ENCODE measurements around the gene TAS2R30.
A peak's percentile ranks its signal among the peaks of the same experiment; 100 is the strongest.

Gene TAS2R30

GRCh38 chr12:11134305-11134704 is at the start of gene TAS2R30:
TSS of gene TAS2R30 (minus strand) at chr12:11134644. CDS start at chr12:11134244, 400 bp downstream.
- Histone ChIP-seq H3K27me3 (ENCODE audit: control insufficient read depth in 1 of 2, insufficient read depth in 2 of 2, low read length in 2 of 2) (no peaks in the 10 kb centered on the region), H3K36me3 (ENCODE audit: control insufficient read depth in 1 of 2, insufficient read depth in 2 of 2, low read length in 2 of 2) (no peaks in the 10 kb centered on the region), H3K27ac (ENCODE audit: low read depth, low read length) (no peak within 1 kb of the TSS), H3K4me1 (ENCODE audit: control insufficient read depth in 1 of 2, insufficient read depth in 2 of 2, low read length in 2 of 2) (no peaks in the 10 kb centered on the region), H3K9ac (ENCODE audit: low read depth in 1 of 2, low read length in 2 of 2) (no peak within 1 kb of the TSS), H3K4me3 (ENCODE audit: low read depth in 1 of 2, low read length in 2 of 2) (no peak within 1 kb of the TSS), H3K9me3 (ENCODE audit: control insufficient read depth in 1 of 2, low read length in 2 of 2) (no peaks in the 10 kb centered on the region)

GRCh38 chr12:11183011-11183410 is 48.6 kb upstream of the TAS2R30 start:
- Histone ChIP-seq H3K4me3 (ENCODE audit: low read depth in 1 of 2, low read length in 2 of 2) (no peak overlapping the region), H3K27ac (ENCODE audit: low read depth, low read length) (no peak overlapping the region), H3K9me3 (ENCODE audit: control insufficient read depth in 1 of 2, low read length in 2 of 2) (no peaks in the 10 kb centered on the region), H3K4me1 (ENCODE audit: control insufficient read depth in 1 of 2, insufficient read depth in 2 of 2, low read length in 2 of 2) (no peaks in the 10 kb centered on the region), H3K36me3 (ENCODE audit: control insufficient read depth in 1 of 2, insufficient read depth in 2 of 2, low read length in 2 of 2) (no peaks in the 10 kb centered on the region), H3K27me3 (ENCODE audit: control insufficient read depth in 1 of 2, insufficient read depth in 2 of 2, low read length in 2 of 2) (no peaks in the 10 kb centered on the region), H3K9ac (ENCODE audit: low read depth in 1 of 2, low read length in 2 of 2) (no peak overlapping the region)

GRCh38 chr12:11182529-11182928 is 48.1 kb upstream of the TAS2R30 start:
- H3K9me3 ChIP-seq (ENCODE audit: control insufficient read depth in 1 of 2, low read length in 2 of 2) = no peaks in the 10 kb centered on the region
- H3K36me3 ChIP-seq (ENCODE audit: control insufficient read depth in 1 of 2, insufficient read depth in 2 of 2, low read length in 2 of 2) = no peaks in the 10 kb centered on the region
- H3K27ac ChIP-seq (ENCODE audit: low read depth, low read length) = no peak overlapping the region
- no peak overlapping the region for H3K9ac ChIP-seq (ENCODE audit: low read depth in 1 of 2, low read length in 2 of 2)
- no peaks in the 10 kb centered on the region for H3K27me3 ChIP-seq (ENCODE audit: control insufficient read depth in 1 of 2, insufficient read depth in 2 of 2, low read length in 2 of 2)
- H3K4me1 ChIP-seq (ENCODE audit: control insufficient read depth in 1 of 2, insufficient read depth in 2 of 2, low read length in 2 of 2) = no peaks in the 10 kb centered on the region
- H3K4me3 ChIP-seq (ENCODE audit: low read depth in 1 of 2, low read length in 2 of 2) = no peak overlapping the region

GRCh38 chr12:11178250-11178649 is 43.8 kb upstream of the TAS2R30 start:
- H3K36me3 ChIP-seq (ENCODE audit: control insufficient read depth in 1 of 2, insufficient read depth in 2 of 2, low read length in 2 of 2) = no peaks in the 10 kb centered on the region
- H3K9ac ChIP-seq (ENCODE audit: low read depth in 1 of 2, low read length in 2 of 2) = no peak overlapping the region
- H3K4me1 ChIP-seq (ENCODE audit: control insufficient read depth in 1 of 2, insufficient read depth in 2 of 2, low read length in 2 of 2) = peaks cover 0 to 3% of the 10 kb centered on the region in 2 donors
- H3K27me3 ChIP-seq (ENCODE audit: control insufficient read depth in 1 of 2, insufficient read depth in 2 of 2, low read length in 2 of 2) = no peaks in the 10 kb centered on the region
- H3K27ac ChIP-seq (ENCODE audit: low read depth, low read length) = no peak overlapping the region
- no peak overlapping the region for H3K4me3 ChIP-seq (ENCODE audit: low read depth in 1 of 2, low read length in 2 of 2)
- H3K9me3 ChIP-seq (ENCODE audit: control insufficient read depth in 1 of 2, low read length in 2 of 2) = no peaks in the 10 kb centered on the region

GRCh38 chr12:11174022-11174421 is 39.6 kb upstream of the TAS2R30 start:
- H3K4me3 ChIP-seq (ENCODE audit: low read depth in 1 of 2, low read length in 2 of 2) = no peak overlapping the region

GRCh38 chr12:11171969-11172675 is 37.7 kb upstream of the TAS2R30 start:
- Histone ChIP-seq H3K27ac (ENCODE audit: low read depth, low read length) (no peak overlapping the region), H3K4me3 (ENCODE audit: low read depth in 1 of 2, low read length in 2 of 2) (peak overlapping the region; percentile 79 to 88), H3K9me3 (ENCODE audit: control insufficient read depth in 1 of 2, low read length in 2 of 2) (no peaks in the 10 kb centered on the region), H3K27me3 (ENCODE audit: control insufficient read depth in 1 of 2, insufficient read depth in 2 of 2, low read length in 2 of 2) (no peaks in the 10 kb centered on the region), H3K9ac (ENCODE audit: low read depth in 1 of 2, low read length in 2 of 2) (peak overlapping the region; percentile 22 to 81), H3K4me1 (ENCODE audit: control insufficient read depth in 1 of 2, insufficient read depth in 2 of 2, low read length in 2 of 2) (peaks cover 20 to 22% of the 10 kb centered on the region in 2 donors), H3K36me3 (ENCODE audit: control insufficient read depth in 1 of 2, insufficient read depth in 2 of 2, low read length in 2 of 2) (peaks cover 0 to 6% of the 10 kb centered on the region in 2 donors)

More at GRCh38 chr12:11174022-11174421, 39.6 kb upstream of the TAS2R30 start:
- peaks cover 17 to 22% of the 10 kb centered on the region in 2 donors for H3K4me1 ChIP-seq (ENCODE audit: control insufficient read depth in 1 of 2, insufficient read depth in 2 of 2, low read length in 2 of 2)
- no peaks in the 10 kb centered on the region for H3K9me3 ChIP-seq (ENCODE audit: control insufficient read depth in 1 of 2, low read length in 2 of 2)
- no peaks in the 10 kb centered on the region for H3K27me3 ChIP-seq (ENCODE audit: control insufficient read depth in 1 of 2, insufficient read depth in 2 of 2, low read length in 2 of 2)
- H3K9ac ChIP-seq (ENCODE audit: low read depth in 1 of 2, low read length in 2 of 2) = no peak overlapping the region
- peaks cover 0 to 5% of the 10 kb centered on the region in 2 donors for H3K36me3 ChIP-seq (ENCODE audit: control insufficient read depth in 1 of 2, insufficient read depth in 2 of 2, low read length in 2 of 2)
- H3K27ac ChIP-seq (ENCODE audit: low read depth, low read length) = no peak overlapping the region

GRCh38 chr12:11171145-11171968 is 36.9 kb upstream of the TAS2R30 start, which contains the start of gene SMIM10L1:
TSS of gene SMIM10L1 (plus strand) at chr12:11171194. CDS start at chr12:11171357, 163 bp downstream.
- H3K9ac ChIP-seq (ENCODE audit: low read depth in 1 of 2, low read length in 2 of 2) = peak within 1 kb of the TSS; percentile 81 to 84
- H3K4me3 ChIP-seq (ENCODE audit: low read depth in 1 of 2, low read length in 2 of 2) = peak within 1 kb of the TSS; percentile 79 to 88
- no peaks in the 10 kb centered on the region for H3K27me3 ChIP-seq (ENCODE audit: control insufficient read depth in 1 of 2, insufficient read depth in 2 of 2, low read length in 2 of 2)
- H3K36me3 ChIP-seq (ENCODE audit: control insufficient read depth in 1 of 2, insufficient read depth in 2 of 2, low read length in 2 of 2) = peaks cover 0 to 8% of the 10 kb centered on the region in 2 donors
- no peaks in the 10 kb centered on the region for H3K9me3 ChIP-seq (ENCODE audit: control insufficient read depth in 1 of 2, low read length in 2 of 2)
- peak within 1 kb of the TSS; percentile 96 for H3K27ac ChIP-seq (ENCODE audit: low read depth, low read length)
- peaks cover 20 to 22% of the 10 kb centered on the region in 2 donors for H3K4me1 ChIP-seq (ENCODE audit: control insufficient read depth in 1 of 2, insufficient read depth in 2 of 2, low read length in 2 of 2)

- Histone ChIP-seq H3K9ac (ENCODE audit: low read depth in 1 of 2, low read length in 2 of 2) (peak overlapping the region; percentile 81 to 84), H3K4me1 (ENCODE audit: control insufficient read depth in 1 of 2, insufficient read depth in 2 of 2, low read length in 2 of 2) (peaks cover 20 to 22% of the 10 kb centered on the region in 2 donors), H3K27me3 (ENCODE audit: control insufficient read depth in 1 of 2, insufficient read depth in 2 of 2, low read length in 2 of 2) (no peaks in the 10 kb centered on the region), H3K4me3 (ENCODE audit: low read depth in 1 of 2, low read length in 2 of 2) (peak overlapping the region; percentile 79 to 88), H3K27ac (ENCODE audit: low read depth, low read length) (peak overlapping the region; percentile 96), H3K9me3 (ENCODE audit: control insufficient read depth in 1 of 2, low read length in 2 of 2) (no peaks in the 10 kb centered on the region), H3K36me3 (ENCODE audit: control insufficient read depth in 1 of 2, insufficient read depth in 2 of 2, low read length in 2 of 2) (peaks cover 0 to 14% of the 10 kb centered on the region in 2 donors)
Observed at GRCh38 chr12:11170810-11171144, 36.3 kb upstream of the TAS2R30 start.

GRCh38 chr12:11166300-11166699 is 31.9 kb upstream of the TAS2R30 start:
- Histone ChIP-seq H3K27me3 (ENCODE audit: control insufficient read depth in 1 of 2, insufficient read depth in 2 of 2, low read length in 2 of 2) (no peaks in the 10 kb centered on the region), H3K4me3 (ENCODE audit: low read depth in 1 of 2, low read length in 2 of 2) (no peak overlapping the region), H3K36me3 (ENCODE audit: control insufficient read depth in 1 of 2, insufficient read depth in 2 of 2, low read length in 2 of 2) (peaks cover 0 to 17% of the 10 kb centered on the region in 2 donors), H3K9me3 (ENCODE audit: control insufficient read depth in 1 of 2, low read length in 2 of 2) (no peaks in the 10 kb centered on the region), H3K4me1 (ENCODE audit: control insufficient read depth in 1 of 2, insufficient read depth in 2 of 2, low read length in 2 of 2) (peaks cover 11 to 20% of the 10 kb centered on the region in 2 donors), H3K9ac (ENCODE audit: low read depth in 1 of 2, low read length in 2 of 2) (no peak overlapping the region), H3K27ac (ENCODE audit: low read depth, low read length) (no peak overlapping the region)

GRCh38 chr12:11164384-11164783 is 29.9 kb upstream of the TAS2R30 start:
- H3K36me3 ChIP-seq (ENCODE audit: control insufficient read depth in 1 of 2, insufficient read depth in 2 of 2, low read length in 2 of 2) = peaks cover 0 to 15% of the 10 kb centered on the region in 2 donors
- H3K9ac ChIP-seq (ENCODE audit: low read depth in 1 of 2, low read length in 2 of 2) = no peak overlapping the region
- H3K27me3 ChIP-seq (ENCODE audit: control insufficient read depth in 1 of 2, insufficient read depth in 2 of 2, low read length in 2 of 2) = no peaks in the 10 kb centered on the region
- H3K4me1 ChIP-seq (ENCODE audit: control insufficient read depth in 1 of 2, insufficient read depth in 2 of 2, low read length in 2 of 2) = peaks cover 0 to 7% of the 10 kb centered on the region in 2 donors
- H3K27ac ChIP-seq (ENCODE audit: low read depth, low read length) = no peak overlapping the region
- no peak overlapping the region for H3K4me3 ChIP-seq (ENCODE audit: low read depth in 1 of 2, low read length in 2 of 2)
- H3K9me3 ChIP-seq (ENCODE audit: control insufficient read depth in 1 of 2, low read length in 2 of 2) = no peaks in the 10 kb centered on the region
